Stomach (tissue), 19 donors: ENCODE measurements around the gene NTN4. TPM values are rescaled to one million over a fixed set of nuclear protein-coding genes. Genes with fewer than 3 reads are reported as not detected.

Experiments
- DNase-seq, 2 donors: peaks; one replicate each; pipeline versions ENCODE4 v3.0.0 to v3.0.0-alpha.2; 2013 to 2019
- H3K27ac ChIP-seq, 5 donors: fragments of 200-600 bp in 4 of 5; sonication (generic) in 4 of 5; one replicate each; pipeline ENCODE4 v1.5.1; 2013 to 2019; ENCODE audit warnings: mild to moderate bottlenecking in 1 of 5, moderate library complexity in 1 of 5
- H3K27me3 ChIP-seq, 3 donors: fragments of 200-600 bp; sonication (generic); one replicate each; pipeline ENCODE4 v1.5.1; 2017 to 2019; ENCODE audit warnings: mixed run types in 1 of 3
- H3K36me3 ChIP-seq, 4 donors: fragments of 200-600 bp; sonication (generic); 1 replicate in 3 of 4; 2 replicates in 1 of 4; pipeline ENCODE4 v1.5.1; 2016 to 2019
- H3K4me1 ChIP-seq, 4 donors: fragments of 200-600 bp; sonication (generic); one replicate each; pipeline ENCODE4 v1.5.1; 2016 to 2019
- H3K4me3 ChIP-seq, 4 donors: fragments of 200-600 bp; sonication (generic) in 3 of 4; one replicate each; pipeline ENCODE4 v1.5.1; 2016 to 2019; ENCODE audit warnings: mild to moderate bottlenecking in 1 of 4
- H3K9me3 ChIP-seq, 4 donors: fragments of 200-600 bp; sonication (generic); one replicate each; pipeline ENCODE4 v1.5.1; 2016 to 2019
- EP300 ChIP-seq: sonication (generic); formaldehyde crosslinking; IDR thresholded peaks from one replicate; pipeline ENCODE4 v1.6.1; 2017; ENCODE audit warnings: antibody characterized with exemption
- POLR2A ChIP-seq, 4 donors: fragments of 450-650 bp; IDR thresholded peaks; one replicate each; pipeline ENCODE4 v1.6.1; 2016; ENCODE audit warnings: antibody characterized with exemption in 4 of 4, control low read depth in 2 of 4, mild to moderate bottlenecking in 1 of 4, moderate library complexity in 1 of 4
- POLR2AphosphoS5 ChIP-seq, 3 donors: sonication (generic); formaldehyde crosslinking; IDR thresholded peaks; one replicate each; pipeline ENCODE4 v1.6.1; 2016; ENCODE audit warnings: antibody characterized with exemption in 3 of 3
- WGBS, 5 donors: extraction: QIAGEN DNeasy Blood & Tissue Kit in 3 of 5; methylation state at CpG; one replicate each; pipeline versions ENCODE4 v1.1.5 to v1.1.7; 2013 to 2018; 5-methylcytosine and 5-hydroxymethylcytosine counted together
- intact Hi-C: fragments of 100-400 bp; cut with DNase I; formaldehyde crosslinking; loops from one replicate; pipeline ENCODE4 v1.15.1; 2023; ENCODE audit warnings: low total_unique reads
- long read RNA-seq, 10 donors: transcript quantifications; one replicate each; lab custom pipeline, GENCODE V29; 2026
- polyA plus RNA-seq, 3 donors: library from polyadenylated mRNA; stranded (reverse); fragments of 200-250 nt; gene quantifications; one replicate each; pipeline ENCODE4 v1.2.3, GENCODE V29; 2013
- total RNA-seq, 5 donors: library from RNA; depleted of rRNA; stranded (reverse); fragments of >200 nt; gene quantifications; one replicate each; pipeline versions ENCODE4 v1.1.0 to v1.2.3, GENCODE V29; 2014 to 2016
- TF ChIP-seq, protein P1 (sequence below), 7 experiments: fragments of 450-650 bp in 4 of 7; fragments of 200-600 bp in 3 of 7; sonication (generic) in 3 of 7; IDR thresholded peaks; one replicate each; pipeline ENCODE4 v1.5.1; 2016 to 2019; ENCODE audit warnings: antibody characterized with exemption in 7 of 7, control low read depth in 2 of 7, mild to moderate bottlenecking in 1 of 7
- donor health status: healthy with polysubstance abuse.
- donor health status: Bipolar disorder and iron deficiency.
- donor health status: healthy.

NTN4 gene
- 100 to 1,000 TPM in 1 of 5 donors, 10 to 100 TPM in 4; 11.0 to 110 (median 50.7) TPM for total RNA-seq
- 10 to 100 TPM; 10.5 to 23.5 (median 13.0) TPM for polyA plus RNA-seq
- long read RNA-seq, donor 1: 0 reads
- long read RNA-seq, donor 2, partial matches to known transcripts: 0 of 3 reads
- long read RNA-seq, donor 2, other reads (novel, unspliced or antisense): 0 of 3 reads
- long read RNA-seq, donor 3, transcript NTN4-201 (10 exons, 3,615 nt): major isoform, 8 of 14 reads
- long read RNA-seq, donor 3, partial matches to known transcripts: 6 of 14 reads
- long read RNA-seq, donor 3, other reads (novel, unspliced or antisense): 0 of 14 reads
- long read RNA-seq, donor 4: 0 reads
- long read RNA-seq, donor 5, transcript NTN4-201 (10 exons, 3,615 nt): major isoform, 9 of 9 reads
- long read RNA-seq, donor 5, partial matches to known transcripts: 0 of 9 reads
- long read RNA-seq, donor 5, other reads (novel, unspliced or antisense): 0 of 9 reads
- long read RNA-seq, donor 6, transcript NTN4-201 (10 exons, 3,615 nt): major isoform, 10 of 408 reads
- long read RNA-seq, donor 6, partial matches to known transcripts: 94 of 408 reads
- long read RNA-seq, donor 6, other reads (novel, unspliced or antisense): 304 of 408 reads
- long read RNA-seq, donor 7, partial matches to known transcripts: 0 of 1 reads
- long read RNA-seq, donor 7, other reads (novel, unspliced or antisense): 0 of 1 reads
- long read RNA-seq, donor 8, transcript NTN4-201 (10 exons, 3,615 nt): major isoform, 5 of 5 reads
- long read RNA-seq, donor 8, partial matches to known transcripts: 0 of 5 reads
- long read RNA-seq, donor 8, other reads (novel, unspliced or antisense): 0 of 5 reads
- long read RNA-seq, donor 9: 0 reads
- long read RNA-seq, donor 10, partial matches to known transcripts: 0 of 1 reads
- long read RNA-seq, donor 10, other reads (novel, unspliced or antisense): 0 of 1 reads

DNA sequence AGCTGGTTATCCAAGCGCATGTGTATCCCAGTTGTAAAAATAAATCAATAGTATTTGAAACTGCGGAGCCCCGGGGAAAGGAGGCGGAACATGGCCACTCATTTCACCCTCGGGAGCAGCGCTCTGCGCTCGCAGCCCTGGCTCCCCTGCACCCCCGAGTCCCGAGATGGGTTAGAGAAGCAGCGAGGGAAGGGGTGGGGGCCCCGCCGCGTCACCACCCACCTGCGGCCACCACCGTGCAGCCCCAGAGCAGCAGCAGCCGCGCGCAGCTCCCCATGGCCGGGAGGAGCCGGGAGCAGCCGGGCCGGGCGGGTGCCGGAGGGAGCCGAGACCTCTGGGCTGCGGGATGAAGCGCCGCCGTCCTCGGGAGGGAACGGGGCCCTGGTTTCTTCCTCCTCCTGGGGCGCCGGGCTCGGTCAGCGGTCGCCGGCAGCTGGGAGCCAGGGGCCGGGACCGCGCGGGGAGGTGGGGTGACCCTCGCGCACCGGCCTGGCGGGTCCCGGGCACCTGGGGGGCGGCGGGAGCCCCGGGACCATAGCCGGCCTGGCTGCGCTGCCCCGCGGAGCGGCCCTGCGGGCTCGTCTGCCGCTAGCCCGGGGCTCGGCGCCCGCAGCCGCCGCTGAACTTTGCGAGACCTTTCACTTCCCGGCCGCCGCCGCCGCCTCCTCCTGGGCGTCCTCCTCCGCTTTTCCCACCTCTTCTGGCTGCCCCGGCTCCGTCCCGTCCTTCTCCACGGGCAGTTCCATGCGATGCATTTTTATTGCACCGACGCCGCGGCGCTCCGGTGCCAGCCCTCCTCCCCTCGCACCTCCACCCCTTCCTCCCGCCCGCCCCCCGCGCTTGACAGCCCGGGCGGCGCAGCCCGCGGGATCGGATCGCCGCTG, at the start of gene NTN4:
NTN4 (minus strand) TSS at position 732 of the 884 bp plus-strand sequence; CDS start at position 277, 455 bp downstream.
- peak; percentile 69 to 76 for DNase-seq
- WGBS, 5 donors: 0 to 1% (median 1%) methylated on average over 36 to 93 of the region's 96 CpGs
- Histone ChIP-seq H3K27ac (peak within 1 kb of the TSS; percentile 77 to 95 (median 89)), H3K27me3 (peaks cover 0 to 32% (median 6%) of the 10 kb centered on the region in 3 donors), H3K9me3 (no peaks in the 10 kb centered on the region), H3K4me3 (peak within 1 kb of the TSS; percentile 71 to 86 (median 84)), H3K4me1 (peaks cover 28 to 66% (median 46%) of the 10 kb centered on the region in 4 donors), H3K36me3 (peaks cover 0 to 9% (median 0%) of the 10 kb centered on the region in 4 donors)
- TF ChIP-seq, protein P1, sequence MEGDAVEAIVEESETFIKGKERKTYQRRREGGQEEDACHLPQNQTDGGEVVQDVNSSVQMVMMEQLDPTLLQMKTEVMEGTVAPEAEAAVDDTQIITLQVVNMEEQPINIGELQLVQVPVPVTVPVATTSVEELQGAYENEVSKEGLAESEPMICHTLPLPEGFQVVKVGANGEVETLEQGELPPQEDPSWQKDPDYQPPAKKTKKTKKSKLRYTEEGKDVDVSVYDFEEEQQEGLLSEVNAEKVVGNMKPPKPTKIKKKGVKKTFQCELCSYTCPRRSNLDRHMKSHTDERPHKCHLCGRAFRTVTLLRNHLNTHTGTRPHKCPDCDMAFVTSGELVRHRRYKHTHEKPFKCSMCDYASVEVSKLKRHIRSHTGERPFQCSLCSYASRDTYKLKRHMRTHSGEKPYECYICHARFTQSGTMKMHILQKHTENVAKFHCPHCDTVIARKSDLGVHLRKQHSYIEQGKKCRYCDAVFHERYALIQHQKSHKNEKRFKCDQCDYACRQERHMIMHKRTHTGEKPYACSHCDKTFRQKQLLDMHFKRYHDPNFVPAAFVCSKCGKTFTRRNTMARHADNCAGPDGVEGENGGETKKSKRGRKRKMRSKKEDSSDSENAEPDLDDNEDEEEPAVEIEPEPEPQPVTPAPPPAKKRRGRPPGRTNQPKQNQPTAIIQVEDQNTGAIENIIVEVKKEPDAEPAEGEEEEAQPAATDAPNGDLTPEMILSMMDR (IDR thresholded peaks at IDR 0.05): no peak
- TF ChIP-seq POLR2AphosphoS5 (IDR thresholded peaks at IDR 0.05): peak in 2 of 3 donors; percentile 41 to 50
- TF ChIP-seq POLR2A (IDR thresholded peaks at IDR 0.05): no peak
- no peak for TF ChIP-seq EP300
- intact Hi-C loops: no loop called here

DNA sequence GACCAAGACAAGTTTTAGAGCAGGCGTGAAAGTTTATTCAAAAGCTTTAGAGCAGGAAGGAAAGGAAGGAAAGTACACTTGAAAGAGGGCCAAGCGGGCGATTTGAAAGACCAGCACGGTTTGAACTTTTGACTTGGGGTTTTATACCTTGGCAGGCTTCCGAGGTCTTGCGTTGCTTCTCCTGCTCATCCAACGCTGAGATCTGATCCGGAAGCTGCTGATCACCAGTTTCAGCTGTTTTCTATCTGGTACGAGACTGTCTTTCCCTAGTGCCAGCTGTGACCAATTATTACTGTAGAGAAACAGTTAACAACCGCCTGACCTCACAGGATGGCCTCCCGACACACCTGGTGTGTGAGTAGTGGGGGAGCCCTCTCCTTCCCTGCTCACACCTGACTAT, 47.6 kb upstream of the NTN4 start:
- TF ChIP-seq POLR2A (IDR thresholded peaks at IDR 0.05) (no peak), POLR2AphosphoS5 (IDR thresholded peaks at IDR 0.05) (no peak), EP300 (no peak)
- TF ChIP-seq, protein P1 (IDR thresholded peaks at IDR 0.05): no peak
- Histone ChIP-seq H3K9me3 (no peaks in the 10 kb centered on the region), H3K27me3 (no peaks in the 10 kb centered on the region), H3K4me1 (peaks cover 8 to 28% (median 26%) of the 10 kb centered on the region in 4 donors), H3K36me3 (no peaks in the 10 kb centered on the region), H3K27ac (peak overlapping the region in 4 of 5 donors; percentile 44 to 79 (median 57)), H3K4me3 (no peak overlapping the region)
- intact Hi-C loops: no loop called here
- peak; percentile 43 to 64 for DNase-seq
- WGBS, 5 donors: 3 to 8% (median 5%) methylated on average over 11 of the region's 11 CpGs

DNA sequence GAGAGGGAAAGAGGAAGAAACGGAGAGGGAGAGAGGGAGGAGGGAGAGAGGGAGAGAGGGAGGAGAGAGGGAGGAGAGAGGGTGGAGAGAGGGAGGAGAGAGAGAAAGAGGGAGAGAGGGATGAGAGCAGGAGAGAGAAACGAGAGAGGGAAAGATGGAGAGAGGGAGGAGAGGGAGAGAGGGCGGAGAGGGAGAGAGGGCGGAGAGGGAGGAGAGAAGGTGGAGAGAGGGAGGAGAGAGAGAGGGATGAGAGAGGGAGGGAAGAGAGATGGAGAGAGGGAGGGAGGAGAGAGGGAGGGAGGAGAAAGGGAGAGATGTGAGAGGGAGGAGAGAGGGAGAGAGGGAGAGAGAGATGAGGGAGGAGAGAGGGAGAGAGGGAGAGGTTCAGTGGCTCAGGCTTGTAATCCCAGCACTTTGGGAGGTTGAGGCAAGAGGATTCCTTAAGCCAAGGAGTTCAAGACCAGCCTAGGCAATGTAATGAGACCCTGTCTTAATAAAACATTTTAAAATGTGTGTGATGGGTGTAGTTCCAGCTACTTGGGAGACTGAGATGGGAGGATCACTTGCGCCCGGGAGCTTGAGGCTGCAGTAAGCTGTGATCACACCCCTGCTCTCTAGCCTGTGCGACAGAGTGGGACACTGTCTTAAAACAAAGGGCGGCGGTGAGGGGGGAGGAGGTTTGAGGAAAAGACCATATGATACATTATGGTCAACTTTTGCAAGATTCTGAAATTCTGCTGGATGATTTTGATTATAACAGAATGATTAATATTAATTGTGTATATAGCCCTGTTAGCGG, 46.9 kb upstream of the NTN4 start:
- Histone ChIP-seq H3K27ac (peak overlapping the region in 4 of 5 donors; percentile 53 to 79 (median 64)), H3K36me3 (no peaks in the 10 kb centered on the region), H3K4me3 (no peak overlapping the region), H3K27me3 (no peaks in the 10 kb centered on the region), H3K4me1 (peaks cover 8 to 28% (median 26%) of the 10 kb centered on the region in 4 donors), H3K9me3 (no peaks in the 10 kb centered on the region)
- no peak for DNase-seq
- no peak for TF ChIP-seq POLR2A (IDR thresholded peaks at IDR 0.05)
- intact Hi-C loops: no loop called here
- WGBS, 5 donors: 21 to 36% (median 22%) methylated on average over 10 of the region's 10 CpGs
